Stimulated activated naive B cell treated with anti-CD40 and anti-IgM and Interleukin-4, amounts not matched to agents 10 μg/mL and 1 μg/mL and 100 μg/mL, for 72 hours (primary cell): ENCODE data around the gene VKORC1.

Experiments
- ATAC-seq, 2 donors: fragments of 150-1000 bp; cut with Tn5 transposase; replicated peaks; 2 replicates each; pipeline ENCODE4 v1.10.0; 2021; ENCODE audit warnings: moderate library complexity in 1 of 2
- DNase-seq: peaks from one replicate; pipeline ENCODE4 v3.0.0; 2021
- H3K27ac Mint-ChIP-seq: one replicate; pipeline ENCODE4 v1.8.0; 2022; ENCODE audit warnings: mild to moderate bottlenecking, mixed read lengths
- H3K27me3 Mint-ChIP-seq, 2 donors: one replicate each; pipeline ENCODE4 v1.8.0; 2022; ENCODE audit warnings: mixed read lengths in 2 of 2
- H3K36me3 Mint-ChIP-seq, 2 donors: one replicate each; pipeline ENCODE4 v1.8.0; 2022; ENCODE audit warnings: mixed read lengths in 2 of 2, mild to moderate bottlenecking in 1 of 2
- H3K4me1 Mint-ChIP-seq, 2 donors: one replicate each; pipeline ENCODE4 v1.8.0; 2022; ENCODE audit warnings: mixed read lengths in 2 of 2, mild to moderate bottlenecking in 1 of 2
- H3K4me3 Mint-ChIP-seq, 2 donors: one replicate each; pipeline ENCODE4 v1.8.0; 2022; ENCODE audit warnings: mild to moderate bottlenecking in 2 of 2, mixed read lengths in 2 of 2, moderate library complexity in 1 of 2
- H3K9me3 Mint-ChIP-seq, 2 donors: one replicate each; pipeline ENCODE4 v1.8.0; 2022; ENCODE audit warnings: mixed read lengths in 2 of 2, mild to moderate bottlenecking in 1 of 2

VKORC1 gene

GRCh38 chr16:31134091-31134571 is 39.5 kb upstream of the VKORC1 start:
- Mint-ChIP-seq H3K27ac (no peak overlapping the region), H3K4me1 (peaks cover 0 to 1% of the 10 kb centered on the region in 2 donors), H3K4me3 (no peak overlapping the region), H3K36me3 (peaks cover 22 to 31% of the 10 kb centered on the region in 2 donors), H3K27me3 (no peaks in the 10 kb centered on the region), H3K9me3 (no peaks in the 10 kb centered on the region)
- DNase-seq: no peak
- ATAC-seq: no peak

- DNase-seq (no peak), ATAC-seq (no peak)
- Mint-ChIP-seq H3K4me3 (no peak overlapping the region), H3K4me1 (peaks cover 1 to 6% of the 10 kb centered on the region in 2 donors), H3K27ac (peak overlapping the region; percentile 10), H3K36me3 (peaks cover 22 to 31% of the 10 kb centered on the region in 2 donors), H3K27me3 (no peaks in the 10 kb centered on the region), H3K9me3 (no peaks in the 10 kb centered on the region)
Observed at GRCh38 chr16:31133046-31133501, 38.5 kb upstream of the VKORC1 start.

- Mint-ChIP-seq H3K4me1 (peaks cover 1 to 6% of the 10 kb centered on the region in 2 donors), H3K27me3 (no peaks in the 10 kb centered on the region), H3K9me3 (no peaks in the 10 kb centered on the region), H3K4me3 (no peak overlapping the region), H3K27ac (no peak overlapping the region), H3K36me3 (peaks cover 28 to 37% of the 10 kb centered on the region in 2 donors)
- DNase-seq (no peak), ATAC-seq (no peak)
Observed at GRCh38 chr16:31132303-31132979, 37.8 kb upstream of the VKORC1 start.

- H3K27ac Mint-ChIP-seq: peak overlapping the region; percentile 42
- H3K4me3 Mint-ChIP-seq: no peak overlapping the region
- H3K27me3 Mint-ChIP-seq: no peaks in the 10 kb centered on the region
- DNase-seq (no peak), ATAC-seq (no peak)
- no peaks in the 10 kb centered on the region for H3K9me3 Mint-ChIP-seq
- H3K4me1 Mint-ChIP-seq: peaks cover 1 to 6% of the 10 kb centered on the region in 2 donors
- H3K36me3 Mint-ChIP-seq: peaks cover 33 to 43% of the 10 kb centered on the region in 2 donors
Observed at GRCh38 chr16:31131841-31132271, 37.3 kb upstream of the VKORC1 start.

GRCh38 chr16:31131416-31131815 is 36.8 kb upstream of the VKORC1 start:
- H3K27me3 Mint-ChIP-seq: no peaks in the 10 kb centered on the region
- H3K27ac Mint-ChIP-seq: no peak overlapping the region
- H3K9me3 Mint-ChIP-seq: no peaks in the 10 kb centered on the region
- ATAC-seq: no peak
- H3K4me1 Mint-ChIP-seq: peaks cover 1 to 6% of the 10 kb centered on the region in 2 donors
- DNase-seq: no peak
- H3K4me3 Mint-ChIP-seq: no peak overlapping the region
- peaks cover 35 to 45% of the 10 kb centered on the region in 2 donors for H3K36me3 Mint-ChIP-seq

GRCh38 chr16:31130899-31131298 is 36.3 kb upstream of the VKORC1 start:
- no peak for ATAC-seq
- Mint-ChIP-seq H3K36me3 (peaks cover 40 to 50% of the 10 kb centered on the region in 2 donors), H3K27ac (no peak overlapping the region), H3K4me3 (no peak overlapping the region), H3K4me1 (peaks cover 1 to 6% of the 10 kb centered on the region in 2 donors), H3K27me3 (no peaks in the 10 kb centered on the region), H3K9me3 (no peaks in the 10 kb centered on the region)
- DNase-seq: no peak

GRCh38 chr16:31130336-31130891 is 35.8 kb upstream of the VKORC1 start:
- no peak for ATAC-seq
- no peak overlapping the region for H3K27ac Mint-ChIP-seq
- H3K36me3 Mint-ChIP-seq: peaks cover 45 to 53% of the 10 kb centered on the region in 2 donors
- no peak overlapping the region for H3K4me3 Mint-ChIP-seq
- no peaks in the 10 kb centered on the region for H3K9me3 Mint-ChIP-seq
- no peak for DNase-seq
- H3K4me1 Mint-ChIP-seq: peaks cover 1 to 6% of the 10 kb centered on the region in 2 donors
- no peaks in the 10 kb centered on the region for H3K27me3 Mint-ChIP-seq

GRCh38 chr16:31129568-31130335 is 35.2 kb upstream of the VKORC1 start:
- H3K27me3 Mint-ChIP-seq: no peaks in the 10 kb centered on the region

GRCh38 chr16:31128711-31129567 is 34.3 kb upstream of the VKORC1 start:
- Mint-ChIP-seq H3K4me1 (peaks cover 1 to 6% of the 10 kb centered on the region in 2 donors), H3K27me3 (no peaks in the 10 kb centered on the region), H3K36me3 (peaks cover 45 to 57% of the 10 kb centered on the region in 2 donors), H3K4me3 (no peak overlapping the region), H3K9me3 (no peaks in the 10 kb centered on the region), H3K27ac (peak overlapping the region; percentile 31)
- no peak for DNase-seq
- peak; percentile 69 to 79 for ATAC-seq

More at GRCh38 chr16:31129568-31130335, 35.2 kb upstream of the VKORC1 start:
- peaks cover 1 to 6% of the 10 kb centered on the region in 2 donors for H3K4me1 Mint-ChIP-seq
- DNase-seq: no peak
- H3K9me3 Mint-ChIP-seq: no peaks in the 10 kb centered on the region
- H3K4me3 Mint-ChIP-seq: no peak overlapping the region
- H3K27ac Mint-ChIP-seq: no peak overlapping the region
- peaks cover 45 to 53% of the 10 kb centered on the region in 2 donors for H3K36me3 Mint-ChIP-seq
- no peak for ATAC-seq

GRCh38 chr16:31127182-31127581 is 32.6 kb upstream of the VKORC1 start:
- H3K9me3 Mint-ChIP-seq: no peaks in the 10 kb centered on the region
- peak overlapping the region; percentile 67 for H3K27ac Mint-ChIP-seq
- H3K4me1 Mint-ChIP-seq: peaks cover 1 to 6% of the 10 kb centered on the region in 2 donors
- no peak overlapping the region for H3K4me3 Mint-ChIP-seq
- peaks cover 45% of the 10 kb centered on the region in 2 donors for H3K36me3 Mint-ChIP-seq
- no peak for ATAC-seq
- no peaks in the 10 kb centered on the region for H3K27me3 Mint-ChIP-seq
- DNase-seq: no peak

- peaks cover 35 to 36% of the 10 kb centered on the region in 2 donors for H3K36me3 Mint-ChIP-seq
- no peak overlapping the region for H3K4me3 Mint-ChIP-seq
- no peaks in the 10 kb centered on the region for H3K27me3 Mint-ChIP-seq
- H3K27ac Mint-ChIP-seq: peak overlapping the region; percentile 86
- DNase-seq: no peak
- no peaks in the 10 kb centered on the region for H3K9me3 Mint-ChIP-seq
- H3K4me1 Mint-ChIP-seq: peaks cover 1 to 6% of the 10 kb centered on the region in 2 donors
- no peak for ATAC-seq
Observed at GRCh38 chr16:31125844-31126243, 31.2 kb upstream of the VKORC1 start.

GRCh38 chr16:31120129-31120528 is 25.5 kb upstream of the VKORC1 start:
- Mint-ChIP-seq H3K4me3 (no peak overlapping the region), H3K27me3 (no peaks in the 10 kb centered on the region), H3K27ac (no peak overlapping the region), H3K4me1 (peaks cover 13 to 42% of the 10 kb centered on the region in 2 donors), H3K9me3 (no peaks in the 10 kb centered on the region), H3K36me3 (peaks cover 16 to 27% of the 10 kb centered on the region in 2 donors)
- DNase-seq: no peak
- ATAC-seq: no peak

GRCh38 chr16:31118223-31119155 is 23.9 kb upstream of the VKORC1 start:
- Mint-ChIP-seq H3K27me3 (no peaks in the 10 kb centered on the region), H3K4me3 (peak overlapping the region; percentile 82 to 86), H3K27ac (peak overlapping the region; percentile 94), H3K9me3 (no peaks in the 10 kb centered on the region), H3K36me3 (peaks cover 18 to 30% of the 10 kb centered on the region in 2 donors), H3K4me1 (peaks cover 20 to 57% of the 10 kb centered on the region in 2 donors)
- ATAC-seq (no peak), DNase-seq (no peak)
